Keratinocyte (primary cell): Measurements from ENCODE around the gene PGGT1B. TPM values are rescaled to one million over a fixed set of nuclear protein-coding genes. Genes with fewer than 3 reads are reported as not detected.

ENCODE experiments used
- DNase-seq: peaks from one replicate; pipeline ENCODE4 v3.0.0-alpha.2; 2011; ENCODE audit warnings: low read depth, missing footprints, low spot score
- FAIRE-seq: peaks from 2 replicates; lab custom pipeline; 2011; peaks lifted over from hg19 to GRCh38; lab: Jason Lieb, UNC
- H2AFZ ChIP-seq: 2 replicates; pipeline ENCODE4 v1.6.0; 2012; ENCODE audit warnings: low read length, control low read depth, inconsistent platforms; ENCODE audit not compliant: control insufficient read depth
- H3K27ac ChIP-seq: 2 replicates; pipeline ENCODE4 v1.5.1; 2011; ENCODE audit warnings: low read length; ENCODE audit not compliant: control insufficient read depth, insufficient read depth
- H3K27me3 ChIP-seq: 3 replicates; pipeline ENCODE4 v1.6.0; 2011; ENCODE audit warnings: low read length; ENCODE audit not compliant: control insufficient read depth, insufficient read depth; ENCODE audit errors: extremely low read depth
- H3K36me3 ChIP-seq, 2 experiments: 2 replicates in 1 of 2; 3 replicates in 1 of 2; pipeline ENCODE4 v1.5.1; 2011; ENCODE audit warnings: low read length in 2 of 2, mild to moderate bottlenecking in 1 of 2; ENCODE audit not compliant: control insufficient read depth in 2 of 2, insufficient read depth in 2 of 2; ENCODE audit errors: extremely low read depth in 1 of 2
- H3K4me1 ChIP-seq: 3 replicates; pipeline ENCODE4 v1.5.1; 2011; ENCODE audit warnings: low read length; ENCODE audit not compliant: control insufficient read depth, insufficient read depth; ENCODE audit errors: extremely low read depth
- H3K4me2 ChIP-seq: 3 replicates; pipeline ENCODE4 v1.6.0; 2011; ENCODE audit warnings: low read depth, low read length; ENCODE audit not compliant: control insufficient read depth, insufficient read depth; ENCODE audit errors: extremely low read depth
- H3K4me3 ChIP-seq, 3 experiments: fragments of 200-600 bp in 1 of 3; sonication (generic) in 1 of 3; 2 replicates in 2 of 3; 3 replicates in 1 of 3; pipeline ENCODE4 v1.5.1; 2011 to 2016; ENCODE audit warnings: low read length in 3 of 3, mild to moderate bottlenecking in 3 of 3, control low read depth in 2 of 3, inconsistent platforms in 1 of 3, low read depth in 1 of 3, mixed read lengths in 1 of 3, mixed run types in 1 of 3, moderate library complexity in 1 of 3; ENCODE audit not compliant: control insufficient read depth in 2 of 3, insufficient read depth in 2 of 3; ENCODE audit errors: extremely low read depth in 1 of 3
- H3K79me2 ChIP-seq: 2 replicates; pipeline ENCODE4 v1.6.0; 2012; ENCODE audit warnings: low read length; ENCODE audit not compliant: control insufficient read depth, insufficient read depth
- H3K9ac ChIP-seq: 3 replicates; pipeline ENCODE4 v1.6.0; 2011; ENCODE audit warnings: low read length; ENCODE audit not compliant: control insufficient read depth, insufficient read depth; ENCODE audit errors: extremely low read depth
- H3K9me1 ChIP-seq: 3 replicates; pipeline ENCODE4 v1.6.0; 2011; ENCODE audit warnings: low read length; ENCODE audit not compliant: control insufficient read depth, insufficient read depth; ENCODE audit errors: extremely low read depth
- H3K9me3 ChIP-seq: 2 replicates; pipeline ENCODE4 v1.5.1; 2012; ENCODE audit warnings: low read depth, low read length; ENCODE audit not compliant: control insufficient read depth
- H4K20me1 ChIP-seq: 3 replicates; pipeline ENCODE4 v1.6.0; 2011; ENCODE audit warnings: low read length; ENCODE audit not compliant: control insufficient read depth, insufficient read depth; ENCODE audit errors: extremely low read depth
- EZH2 ChIP-seq: IDR thresholded peaks from one replicate; pipeline ENCODE4 v1.6.1; 2012; ENCODE audit warnings: inconsistent platforms, mild to moderate bottlenecking, low read length, moderate library complexity
- dilution Hi-C: fragments of 300-500 bp; cut with MboI; formaldehyde crosslinking; loops from one replicate; pipeline ENCODE4 v1.7.0; 2020; ENCODE audit warnings: low sequenced_read_pairs; ENCODE audit not compliant: extremely low pct_ligation_motif_present
- polyA plus RNA-seq, 5 experiments: library from polyadenylated mRNA; depleted of rRNA in 3 of 5; stranded (reverse) in 3 of 5; stranded (forward) in 1 of 5; unstranded in 1 of 5; fragments of >200 nt; gene quantifications; 1 replicate in 1 of 5; 2 replicates in 3 of 5; 3 replicates in 1 of 5; pipeline versions ENCODE4 v1.2.1 to v1.2.3, GENCODE V29; 2011 to 2012; ENCODE audit warnings: missing spikeins in 2 of 5, low read depth in 1 of 5, low replicate concordance in 1 of 5
- TF ChIP-seq, protein P1 (sequence below), 3 experiments: IDR thresholded peaks in 1 of 3; conservative IDR thresholded peaks in 1 of 3; optimal IDR thresholded peaks in 1 of 3; 2 replicates in 2 of 3; 3 replicates in 1 of 3; pipeline versions ENCODE3 to v1.5.1; 2011; ENCODE audit warnings: low read length in 3 of 3, mild to moderate bottlenecking in 3 of 3, moderate library complexity in 2 of 3, control low read depth in 1 of 3, inconsistent platforms in 1 of 3; ENCODE audit not compliant: insufficient read depth in 2 of 3; ENCODE audit errors: extremely low read depth in 1 of 3

The PGGT1B gene
- polyA plus RNA-seq, 1 donor (not counting 4 experiments of a cell fraction or from before 2014, with no cell fraction given) = 5.5 TPM

DNA sequence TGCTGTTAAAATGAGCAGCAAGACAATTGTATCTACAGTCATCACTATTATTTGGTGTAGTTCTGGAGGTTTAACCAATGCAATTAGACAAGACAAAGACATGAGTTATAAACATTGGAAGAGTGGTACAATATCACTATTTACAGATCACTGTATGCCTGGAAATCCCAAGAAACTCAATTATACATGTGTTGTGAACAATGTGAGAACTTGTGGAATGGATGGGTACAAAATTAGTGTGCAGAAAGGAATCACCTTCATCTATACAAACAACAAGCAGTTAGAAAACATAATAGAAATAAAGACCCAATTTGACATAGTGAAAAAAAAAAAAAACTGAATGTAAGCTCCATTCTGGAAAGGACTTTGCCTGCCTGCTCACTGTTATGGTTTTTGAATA is 46.1 kb upstream of the PGGT1B start:
- Histone ChIP-seq H3K79me2 (no peaks in the 10 kb centered on the region), H3K4me3 (no peak overlapping the region), H3K9me3 (no peaks in the 10 kb centered on the region), H3K27me3 (no peaks in the 10 kb centered on the region), H3K9me1 (no peaks in the 10 kb centered on the region), H2AFZ (no peak overlapping the region), H3K9ac (no peak overlapping the region), H3K4me2 (no peak overlapping the region), H3K27ac (no peak overlapping the region), H4K20me1 (no peaks in the 10 kb centered on the region), H3K4me1 (no peaks in the 10 kb centered on the region), H3K36me3 (no peaks in the 10 kb centered on the region)
- DNase-seq (no peak), FAIRE-seq (no peak)
- dilution Hi-C loops = no loop called here
- TF ChIP-seq EZH2 = no peak
- TF ChIP-seq, protein P1, sequence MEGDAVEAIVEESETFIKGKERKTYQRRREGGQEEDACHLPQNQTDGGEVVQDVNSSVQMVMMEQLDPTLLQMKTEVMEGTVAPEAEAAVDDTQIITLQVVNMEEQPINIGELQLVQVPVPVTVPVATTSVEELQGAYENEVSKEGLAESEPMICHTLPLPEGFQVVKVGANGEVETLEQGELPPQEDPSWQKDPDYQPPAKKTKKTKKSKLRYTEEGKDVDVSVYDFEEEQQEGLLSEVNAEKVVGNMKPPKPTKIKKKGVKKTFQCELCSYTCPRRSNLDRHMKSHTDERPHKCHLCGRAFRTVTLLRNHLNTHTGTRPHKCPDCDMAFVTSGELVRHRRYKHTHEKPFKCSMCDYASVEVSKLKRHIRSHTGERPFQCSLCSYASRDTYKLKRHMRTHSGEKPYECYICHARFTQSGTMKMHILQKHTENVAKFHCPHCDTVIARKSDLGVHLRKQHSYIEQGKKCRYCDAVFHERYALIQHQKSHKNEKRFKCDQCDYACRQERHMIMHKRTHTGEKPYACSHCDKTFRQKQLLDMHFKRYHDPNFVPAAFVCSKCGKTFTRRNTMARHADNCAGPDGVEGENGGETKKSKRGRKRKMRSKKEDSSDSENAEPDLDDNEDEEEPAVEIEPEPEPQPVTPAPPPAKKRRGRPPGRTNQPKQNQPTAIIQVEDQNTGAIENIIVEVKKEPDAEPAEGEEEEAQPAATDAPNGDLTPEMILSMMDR (optimal IDR thresholded peaks at IDR 0.05 in 1 of 3, IDR thresholded peaks at IDR 0.05 in 1 of 3, conservative IDR thresholded peaks at IDR 0.05 in 1 of 3; ENCODE audit: extremely low read depth in 1 of 3, insufficient read depth in 2 of 3, low read length in 3 of 3) = no peak

DNA sequence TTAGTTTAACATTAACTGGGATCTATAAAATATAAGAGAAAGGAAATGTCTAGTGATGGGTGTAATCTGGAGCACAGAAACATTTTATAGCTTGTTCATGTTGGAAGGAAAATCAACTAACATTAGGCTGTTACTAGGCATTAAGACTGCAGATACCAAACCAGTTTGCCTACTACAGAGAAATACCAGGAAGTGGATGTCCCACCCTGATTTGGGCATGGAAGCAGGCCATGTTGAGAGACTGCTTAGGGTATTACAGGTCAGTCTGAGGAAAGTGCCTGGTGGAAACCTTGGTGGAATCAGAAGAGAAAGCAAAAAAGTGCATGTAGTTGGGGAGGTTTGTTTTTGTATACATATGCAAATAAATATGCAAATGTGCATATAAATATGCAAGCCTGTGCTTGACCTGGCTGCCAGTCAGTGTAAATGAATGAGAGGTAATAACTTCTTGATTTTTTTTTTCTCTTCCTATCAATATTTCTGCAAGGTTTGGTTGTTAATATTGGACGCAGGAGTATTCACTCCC is 43.4 kb upstream of the PGGT1B start:
- no peak for FAIRE-seq
- DNase-seq = no peak

More for the DNA sequence above, 43.4 kb upstream of the PGGT1B start:
- H3K27me3 ChIP-seq = no peaks in the 10 kb centered on the region
- H3K9me3 ChIP-seq = no peaks in the 10 kb centered on the region
- no peaks in the 10 kb centered on the region for H3K4me1 ChIP-seq
- no peak overlapping the region for H3K4me2 ChIP-seq
- no peaks in the 10 kb centered on the region for H3K9me1 ChIP-seq
- no peak for TF ChIP-seq EZH2
- TF ChIP-seq, protein P1 (optimal IDR thresholded peaks at IDR 0.05 in 1 of 3, IDR thresholded peaks at IDR 0.05 in 1 of 3, conservative IDR thresholded peaks at IDR 0.05 in 1 of 3; ENCODE audit: extremely low read depth in 1 of 3, insufficient read depth in 2 of 3, low read length in 3 of 3) = no peak
- no peak overlapping the region for H3K4me3 ChIP-seq
- H4K20me1 ChIP-seq = no peaks in the 10 kb centered on the region
- no peak overlapping the region for H3K27ac ChIP-seq
- H3K79me2 ChIP-seq = no peaks in the 10 kb centered on the region
- no peak overlapping the region for H3K9ac ChIP-seq
- dilution Hi-C loops = no loop called here
- no peak overlapping the region for H2AFZ ChIP-seq
- no peaks in the 10 kb centered on the region for H3K36me3 ChIP-seq
